ENCODE measurements around the gene BCL2L12.

GRCh38 chr19:49712397-49712859 is 46.7 kb downstream of the BCL2L12 start:
- TF ChIP-seq CTCF (IDR thresholded peaks at IDR 0.05; ENCODE audit: low read depth, low read length, poor library complexity, severe bottlenecking) (no peak), EZH2phosphoT487 (IDR thresholded peaks at IDR 0.05; ENCODE audit: borderline replicate concordance, low read length) (no peak)
